GM12878 (cell line): ENCODE data around the gene USP50. TPM values are rescaled to one million over a fixed set of nuclear protein-coding genes. Genes with fewer than 3 reads are reported as not detected.

Source experiments
- ATAC-seq: fragments of 200-7000 bp; cut with Tn5 transposase; 3 replicates; pipeline ENCODE4 v1.9.1; 2020; ENCODE audit warnings: mild to moderate bottlenecking, moderate library complexity
- BruUV-seq: library from RNA; stranded (reverse); fragments of 400-500 nt; replicated peaks from 2 replicates; lab custom pipeline; 2021; lab: Mats Ljungman, UMichigan
- CTCF ChIA-PET: fragments of 300-600 bp; sonication (Branson Sonifier 250); formaldehyde crosslinking; extraction: SDS; loops from one replicate; lab custom pipeline; 2021; ENCODE audit warnings: inconsistent platforms; lab: Yijun Ruan, JAX
- POLR2A ChIA-PET: fragments of 350-600 bp; formaldehyde crosslinking; extraction: SDS; loops from one replicate; lab custom pipeline; 2021; ENCODE audit warnings: inconsistent platforms; lab: Charles Lee
- RAD21 ChIA-PET: fragments of 300-600 bp; sonication (Branson Sonifier 250); formaldehyde crosslinking; loops from one replicate; lab custom pipeline; 2023; ENCODE audit warnings: antibody characterized with exemption; ENCODE audit not compliant: unreplicated experiment; lab: Charles Lee
- SMC1A ChIA-PET: fragments of 300-600 bp; sonication (Branson Sonifier 250); formaldehyde crosslinking; loops from one replicate; lab custom pipeline; 2023; ENCODE audit not compliant: unreplicated experiment, uncharacterized antibody; lab: Charles Lee
- DNase-seq: peaks from one replicate; pipeline ENCODE4 v3.0.0-alpha.2; 2011; ENCODE audit warnings: low read depth, low spot score
- FAIRE-seq: peaks from 3 replicates; lab custom pipeline; 2011; peaks lifted over from hg19 to GRCh38; lab: Jason Lieb, UNC
- H2AFZ ChIP-seq: 2 replicates; pipeline ENCODE4 v1.6.0; 2011; ENCODE audit warnings: low read depth, low read length, control low read depth; ENCODE audit not compliant: control insufficient read depth
- H3K27ac ChIP-seq: 2 replicates; pipeline ENCODE4 v1.5.1; 2011; ENCODE audit warnings: control low read depth; ENCODE audit not compliant: control insufficient read depth, insufficient read depth
- H3K27me3 ChIP-seq, 2 experiments: replicated peaks in 1 of 2; 2 replicates each; pipeline versions ENCODE4 v1.6.0 to v1.6.1; 2011; ENCODE audit warnings: low read length in 1 of 2; ENCODE audit not compliant: control insufficient read depth in 2 of 2, insufficient read depth in 2 of 2
- H3K36me3 ChIP-seq, 2 experiments: 2 replicates each; pipeline ENCODE4 v1.5.1; 2011; ENCODE audit warnings: low read length in 1 of 2; ENCODE audit not compliant: control insufficient read depth in 2 of 2, insufficient read depth in 2 of 2
- H3K4me1 ChIP-seq: 2 replicates; pipeline ENCODE4 v1.6.1; 2011; ENCODE audit warnings: mild to moderate bottlenecking, low read length, moderate library complexity, mixed read lengths; ENCODE audit not compliant: control insufficient read depth, insufficient read depth
- H3K4me2 ChIP-seq: 2 replicates; pipeline ENCODE4 v1.6.0; 2011; ENCODE audit warnings: control low read depth; ENCODE audit not compliant: control insufficient read depth, insufficient read depth
- H3K4me3 ChIP-seq: fragments of 200-600 bp; sonication (generic); 2 replicates; pipeline ENCODE4 v1.5.1; 2016
- H3K79me2 ChIP-seq: 2 replicates; pipeline ENCODE4 v1.6.0; 2011; ENCODE audit warnings: low read length; ENCODE audit not compliant: control insufficient read depth, insufficient read depth
- H3K9ac ChIP-seq: 2 replicates; pipeline ENCODE4 v1.8.0; 2011; ENCODE audit warnings: low read length, control low read depth, mixed read lengths; ENCODE audit not compliant: control insufficient read depth, insufficient read depth
- H3K9me3 ChIP-seq: replicated peaks from 3 replicates; pipeline ENCODE4 v1.5.1; 2011; ENCODE audit warnings: mild to moderate bottlenecking, low read length; ENCODE audit not compliant: control insufficient read depth, insufficient read depth
- H4K20me1 ChIP-seq: 2 replicates; pipeline ENCODE4 v1.6.0; 2011; ENCODE audit not compliant: control insufficient read depth, insufficient read depth
- BCLAF1 ChIP-seq: fragments of 450-650 bp; IDR thresholded peaks from 2 replicates; pipeline ENCODE4 v1.6.1; 2017; ENCODE audit warnings: antibody characterized with exemption, mild to moderate bottlenecking, moderate library complexity
- CEBPZ ChIP-seq: fragments of 150-350 bp; IDR thresholded peaks from 2 replicates; pipeline ENCODE4 v1.6.1; 2016; ENCODE audit warnings: low read depth, low read length
- IRF5 ChIP-seq: fragments of 450-650 bp; IDR thresholded peaks from 2 replicates; pipeline ENCODE4 v1.6.1; 2017; ENCODE audit warnings: borderline replicate concordance
- NR2C2 ChIP-seq: IDR thresholded peaks from 2 replicates; pipeline ENCODE4 v1.6.1; 2011; ENCODE audit warnings: borderline replicate concordance, low read depth; ENCODE audit not compliant: control insufficient read depth, insufficient read length
- SUZ12 ChIP-seq: fragments of 200-600 bp; sonication (generic); IDR thresholded peaks from one replicate; pipeline ENCODE4 v1.6.1; 2018; ENCODE audit warnings: antibody characterized with exemption, mild to moderate bottlenecking; ENCODE audit not compliant: unreplicated experiment
- YBX1 ChIP-seq: fragments of 450-650 bp; IDR thresholded peaks from 2 replicates; pipeline ENCODE4 v1.6.1; 2016; ENCODE audit warnings: antibody characterized with exemption
- YY1 ChIP-seq: IDR thresholded peaks from 2 replicates; pipeline ENCODE4 v1.6.1; 2011; ENCODE audit warnings: low read depth, mild to moderate bottlenecking, low read length
- ZBTB40 ChIP-seq: fragments of 450-650 bp; IDR thresholded peaks from 2 replicates; pipeline ENCODE4 v1.6.1; 2016; ENCODE audit warnings: mild to moderate bottlenecking, moderate library complexity, borderline replicate concordance
- WGBS: methylation state at CpG from one replicate; pipeline ENCODE4 v1.1.6; 2016; ENCODE audit warnings: low lambda C conversion rate; ENCODE audit not compliant: insufficient replicate concordance, insufficient coverage; ENCODE audit errors: missing lambda C conversion rate; 5-methylcytosine and 5-hydroxymethylcytosine counted together
- in situ Hi-C: fragments of 300-500 bp; cut with MboI; formaldehyde crosslinking; loops from 9 replicates; pipeline ENCODE4 v1.14.3; 2018; ENCODE audit warnings: mixed read lengths
- intact Hi-C: fragments of 100-400 bp; cut with micrococcal nuclease; formaldehyde crosslinking; loops from one replicate; pipeline ENCODE4 v1.14.2; 2022; ENCODE audit not compliant: unreplicated experiment
- polyA plus RNA-seq, 11 experiments: library from polyadenylated mRNA; depleted of rRNA in 4 of 11; unstranded in 6 of 11; stranded (reverse) in 5 of 11; fragments of >200 nt; fragmentation: Nextera tagmentation in 4 of 11; fragmentation: Illumina TruSeq in 1 of 11; extraction: Ambion mirVana in 4 of 11; extraction: Trizol in 1 of 11; gene quantifications; 1 replicate in 1 of 11; 2 replicates in 10 of 11; pipeline versions ENCODE4 v1.2.1 to v1.2.3, GENCODE V29; 2011 to 2016; ENCODE audit warnings: inconsistent platforms in 2 of 11, missing spikeins in 2 of 11, low read depth in 1 of 11
- total RNA-seq, 4 experiments: library from RNA; depleted of rRNA in 3 of 4; stranded (reverse); fragments of >200 nt in 3 of 4; fragmentation: Illumina TruSeq in 1 of 4; extraction: Trizol in 1 of 4; gene quantifications; 2 replicates each; pipeline versions ENCODE4 v1.2.1 to v1.2.3, GENCODE V29; 2013 to 2021

USP50 gene
- total and polyA plus RNA-seq, 10 of the 15 experiments (the other 5 are each of a cell fraction or from before 2014, with no cell fraction given) = 0.15 to 0.21 (median 0.19) TPM; not detected in 7

- BruUV-seq = no TSS peak
- intact Hi-C loops (no loop called here), in situ Hi-C loops (no loop called here)
- WGBS = 98% methylated on average over 7 of the region's 7 CpGs
- Histone ChIP-seq H3K27me3 (no peaks in the 10 kb centered on the region), H3K4me1 (no peaks in the 10 kb centered on the region), H3K9ac (no peak overlapping the region), H3K36me3 (peaks cover 0 to 16% of the 10 kb centered on the region in 2 experiments; a peak in 2 of 4 replicates), H3K4me2 (no peak overlapping the region), H2AFZ (no peak overlapping the region), H4K20me1 (no peaks in the 10 kb centered on the region), H3K27ac (no peak overlapping the region), H3K9me3 (no peaks in the 10 kb centered on the region), H3K79me2 (no peaks in the 10 kb centered on the region), H3K4me3 (no peak overlapping the region)
- FAIRE-seq (no peak), DNase-seq (no peak), ATAC-seq (no peak)
- ChIA-PET CTCF (no interaction called here), SMC1A (interaction anchor here (0.6 kb wide), 1 partner anchor 34 kb away, joined by 4 read pairs; no protein-coding TSS in a partner anchor), RAD21 (no interaction called here), POLR2A (no interaction called here)
- TF ChIP-seq YY1 (no peak), ZBTB40 (no peak), SUZ12 (no peak), YBX1 (no peak), CEBPZ (no peak), BCLAF1 (no peak), NR2C2 (no peak), IRF5 (no peak)
These were observed 43.3 kb downstream of the USP50 start for GRCh38 chr15:50503144-50503543.
